Activated T-cell treated with anti-CD3 and anti-CD28 coated beads, Interleukin-2, amount 50 U/mL, for 72 hours (primary cell): ENCODE data around the gene FARP2. TPM values are rescaled to one million over a fixed set of nuclear protein-coding genes. Genes with fewer than 3 reads are reported as not detected.
"Not testable (repeated sequence)": the region's sequence is repeated elsewhere in the genome, so short reads cannot be mapped to it uniquely, and the experiment has no call there.

Experiments
- ATAC-seq, 2 donors: fragments of 150-1000 bp; cut with Tn5 transposase; replicated peaks in 1 of 2; 2 replicates each; pipeline ENCODE4 v1.10.0; 2021; ENCODE audit warnings: moderate library complexity in 2 of 2, mild to moderate bottlenecking in 1 of 2
- DNase-seq, 2 donors: peaks; one replicate each; pipeline ENCODE4 v3.0.0; 2021 to 2022; ENCODE audit warnings: mixed read lengths in 1 of 2
- H3K27ac Mint-ChIP-seq: one replicate; pipeline ENCODE4 v1.8.0; 2022; ENCODE audit warnings: mild to moderate bottlenecking, moderate library complexity, mixed read lengths
- H3K27me3 Mint-ChIP-seq: one replicate; pipeline ENCODE4 v1.8.0; 2022; ENCODE audit warnings: low read depth, mixed read lengths
- H3K36me3 Mint-ChIP-seq, 2 donors: one replicate each; pipeline ENCODE4 v1.8.0; 2022; ENCODE audit warnings: mixed read lengths in 2 of 2, mild to moderate bottlenecking in 1 of 2; ENCODE audit not compliant: insufficient read depth in 2 of 2
- H3K4me1 Mint-ChIP-seq: one replicate; pipeline ENCODE4 v1.8.0; 2022; ENCODE audit warnings: low read depth, mixed read lengths
- H3K4me3 Mint-ChIP-seq, 2 donors: one replicate each; pipeline ENCODE4 v1.8.0; 2022; ENCODE audit warnings: mild to moderate bottlenecking in 2 of 2, mixed read lengths in 2 of 2, moderate library complexity in 2 of 2
- H3K9me3 Mint-ChIP-seq, 2 donors: one replicate each; pipeline ENCODE4 v1.8.0; 2022; ENCODE audit warnings: mixed read lengths in 2 of 2
- total RNA-seq, 2 donors: library from RNA; stranded (reverse); gene quantifications; one replicate each; pipeline ENCODE4 v1.2.3, GENCODE V29; 2022

The FARP2 gene
- total RNA-seq, 2 donors from 2014 or later: 30.2 to 30.8 TPM

- H3K27me3 Mint-ChIP-seq: no peaks in the 10 kb centered on the region
- H3K27ac Mint-ChIP-seq: no peak overlapping the region
- ATAC-seq (no peak), DNase-seq (no peak)
- H3K4me3 Mint-ChIP-seq: no peak overlapping the region
- H3K36me3 Mint-ChIP-seq: peaks cover 0 to 1% of the 10 kb centered on the region in 2 donors
- peaks cover 41% of the 10 kb centered on the region for H3K4me1 Mint-ChIP-seq
- H3K9me3 Mint-ChIP-seq: no peaks in the 10 kb centered on the region
These were observed 3.5 kb downstream of the FARP2 start for GRCh38 chr2:241359481-241360045.

GRCh38 chr2:241363426-241363825 is 7.3 kb downstream of the FARP2 start:
- Mint-ChIP-seq H3K9me3 (no peaks in the 10 kb centered on the region), H3K36me3 (no peaks in the 10 kb centered on the region), H3K27me3 (no peaks in the 10 kb centered on the region), H3K27ac (no peak overlapping the region), H3K4me1 (peaks cover 42% of the 10 kb centered on the region), H3K4me3 (no peak overlapping the region)
- ATAC-seq: no peak
- no peak for DNase-seq

- H3K36me3 Mint-ChIP-seq: no peaks in the 10 kb centered on the region
- ATAC-seq: no peak
These were observed 8.7 kb downstream of the FARP2 start for GRCh38 chr2:241364781-241365180.

GRCh38 chr2:241366678-241367077 is 10.6 kb downstream of the FARP2 start:
- DNase-seq (no peak), ATAC-seq (no peak)
- H3K27ac Mint-ChIP-seq: no peak overlapping the region
- H3K9me3 Mint-ChIP-seq: no peaks in the 10 kb centered on the region
- H3K4me3 Mint-ChIP-seq: no peak overlapping the region
- no peaks in the 10 kb centered on the region for H3K27me3 Mint-ChIP-seq
- peaks cover 19% of the 10 kb centered on the region for H3K4me1 Mint-ChIP-seq
- H3K36me3 Mint-ChIP-seq: no peaks in the 10 kb centered on the region

More at GRCh38 chr2:241364781-241365180, 8.7 kb downstream of the FARP2 start:
- no peak overlapping the region for H3K4me3 Mint-ChIP-seq
- no peaks in the 10 kb centered on the region for H3K9me3 Mint-ChIP-seq
- no peak for DNase-seq
- no peaks in the 10 kb centered on the region for H3K27me3 Mint-ChIP-seq
- no peak overlapping the region for H3K27ac Mint-ChIP-seq
- peaks cover 32% of the 10 kb centered on the region for H3K4me1 Mint-ChIP-seq

- ATAC-seq: no peak
- no peak for DNase-seq
- H3K27me3 Mint-ChIP-seq: no peaks in the 10 kb centered on the region
- no peak overlapping the region for H3K4me3 Mint-ChIP-seq
- H3K4me1 Mint-ChIP-seq: peaks cover 12% of the 10 kb centered on the region
- H3K36me3 Mint-ChIP-seq: no peaks in the 10 kb centered on the region
- H3K27ac Mint-ChIP-seq: no peak overlapping the region
- no peaks in the 10 kb centered on the region for H3K9me3 Mint-ChIP-seq
These were observed 12.6 kb downstream of the FARP2 start for GRCh38 chr2:241368643-241369042.

- Mint-ChIP-seq H3K36me3 (no peaks in the 10 kb centered on the region), H3K27ac (no peak overlapping the region), H3K9me3 (no peaks in the 10 kb centered on the region), H3K27me3 (no peaks in the 10 kb centered on the region), H3K4me1 (peaks cover 14% of the 10 kb centered on the region), H3K4me3 (no peak overlapping the region)
- ATAC-seq (no peak), DNase-seq (no peak)
These were observed 16.4 kb downstream of the FARP2 start for GRCh38 chr2:241372361-241372992.

- DNase-seq (no peak), ATAC-seq (no peak)
- Mint-ChIP-seq H3K4me1 (peaks cover 14% of the 10 kb centered on the region), H3K9me3 (no peaks in the 10 kb centered on the region), H3K4me3 (no peak overlapping the region), H3K27me3 (no peaks in the 10 kb centered on the region), H3K36me3 (no peaks in the 10 kb centered on the region), H3K27ac (no peak overlapping the region)
These were observed 17.4 kb downstream of the FARP2 start for GRCh38 chr2:241373446-241373845.

- H3K27ac Mint-ChIP-seq, H3K27me3 Mint-ChIP-seq, H3K36me3 Mint-ChIP-seq, H3K9me3 Mint-ChIP-seq, H3K4me3 Mint-ChIP-seq, DNase-seq, ATAC-seq: not testable (repeated sequence)
- peaks cover 14% of the 10 kb centered on the region for H3K4me1 Mint-ChIP-seq
These were observed 17.8 kb downstream of the FARP2 start for GRCh38 chr2:241373906-241374305.

- H3K4me1 Mint-ChIP-seq: peaks cover 14% of the 10 kb centered on the region
- no peaks in the 10 kb centered on the region for H3K36me3 Mint-ChIP-seq
- no peaks in the 10 kb centered on the region for H3K9me3 Mint-ChIP-seq
- H3K4me3 Mint-ChIP-seq: no peak overlapping the region
- DNase-seq: no peak
- no peak for ATAC-seq
- no peaks in the 10 kb centered on the region for H3K27me3 Mint-ChIP-seq
- H3K27ac Mint-ChIP-seq: no peak overlapping the region
These were observed 19.2 kb downstream of the FARP2 start for GRCh38 chr2:241375300-241375699.

- Mint-ChIP-seq H3K27ac (no peak overlapping the region), H3K27me3 (no peaks in the 10 kb centered on the region), H3K4me3 (no peak overlapping the region), H3K4me1 (peaks cover 14% of the 10 kb centered on the region), H3K9me3 (no peaks in the 10 kb centered on the region), H3K36me3 (no peaks in the 10 kb centered on the region)
- ATAC-seq (no peak), DNase-seq (no peak)
These were observed 20.7 kb downstream of the FARP2 start for GRCh38 chr2:241376808-241377207.

- Mint-ChIP-seq H3K27me3 (no peaks in the 10 kb centered on the region), H3K36me3 (peaks cover 0 to 6% of the 10 kb centered on the region in 2 donors), H3K27ac (no peak overlapping the region), H3K4me1 (peaks cover 19% of the 10 kb centered on the region), H3K9me3 (no peaks in the 10 kb centered on the region), H3K4me3 (no peak overlapping the region)
- no peak for ATAC-seq
- no peak for DNase-seq
These were observed 22.7 kb downstream of the FARP2 start for GRCh38 chr2:241378816-241379215.

GRCh38 chr2:241379481-241380480 is 23.7 kb downstream of the FARP2 start:
- ATAC-seq (no peak), DNase-seq (no peak)
- Mint-ChIP-seq H3K36me3 (peaks cover 0 to 6% of the 10 kb centered on the region in 2 donors), H3K4me1 (peaks cover 19% of the 10 kb centered on the region), H3K27me3 (no peaks in the 10 kb centered on the region), H3K9me3 (no peaks in the 10 kb centered on the region), H3K4me3 (no peak overlapping the region), H3K27ac (no peak overlapping the region)

GRCh38 chr2:241381872-241382271 is 25.8 kb downstream of the FARP2 start:
- no peak for DNase-seq
- Mint-ChIP-seq H3K27ac (no peak overlapping the region), H3K4me1 (peaks cover 9% of the 10 kb centered on the region), H3K9me3 (no peaks in the 10 kb centered on the region), H3K27me3 (no peaks in the 10 kb centered on the region), H3K36me3 (peaks cover 0 to 6% of the 10 kb centered on the region in 2 donors), H3K4me3 (no peak overlapping the region)
- ATAC-seq: no peak
